ENCODE data around the gene CA4.
"Not testable (repeated sequence)": the region's sequence is repeated elsewhere in the genome, so short reads cannot be mapped to it uniquely, and the experiment has no call there.

Gene CA4

DNA sequence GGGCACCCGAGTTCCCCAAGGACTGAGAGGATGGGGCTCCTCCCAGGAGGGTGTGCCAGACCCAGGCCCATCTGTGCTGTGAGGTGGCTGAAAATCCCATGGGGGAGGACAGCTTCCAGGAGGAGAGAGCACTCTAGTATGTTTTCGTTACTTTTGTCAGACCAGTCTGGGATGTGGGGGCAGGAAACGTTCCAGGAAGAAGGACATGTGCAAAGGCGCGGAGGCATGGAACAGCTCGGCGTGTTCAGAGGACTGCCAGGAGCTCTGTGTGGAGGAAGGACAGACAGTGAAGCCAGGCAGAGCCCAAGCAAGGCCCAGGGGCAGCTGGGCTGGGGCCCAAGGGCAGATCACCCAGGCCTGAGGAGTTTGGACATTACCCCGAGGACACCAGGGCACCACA lies 7.0 kb downstream of the CA4 start:
- DNase-seq, result no peak

DNA sequence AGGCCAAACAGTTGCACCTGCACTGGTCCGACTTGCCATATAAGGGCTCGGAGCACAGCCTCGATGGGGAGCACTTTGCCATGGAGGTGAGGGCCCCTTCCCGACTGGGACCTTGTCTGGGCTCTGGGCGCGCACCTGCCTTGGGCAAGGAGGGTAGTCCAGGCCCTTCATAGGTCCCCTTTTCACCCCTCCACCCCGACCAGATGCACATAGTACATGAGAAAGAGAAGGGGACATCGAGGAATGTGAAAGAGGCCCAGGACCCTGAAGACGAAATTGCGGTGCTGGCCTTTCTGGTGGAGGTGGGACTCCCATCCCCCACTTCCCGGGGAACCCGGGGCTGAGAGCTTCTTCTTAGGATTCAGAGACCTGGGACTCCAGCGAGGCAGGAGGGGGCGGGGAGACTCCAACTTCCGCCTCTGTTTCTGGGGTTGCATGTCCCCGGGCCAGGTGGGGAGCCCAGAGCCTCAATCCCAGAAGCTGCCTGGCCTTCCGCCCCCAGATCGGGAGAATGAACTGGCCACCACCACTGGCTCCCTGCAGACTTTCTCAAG lies 7.8 kb downstream of the CA4 start:
- no peak for DNase-seq

- no peak for DNase-seq
Measured at GRCh38 chr17:60158751-60159478, 9.1 kb downstream of the CA4 start.

DNA sequence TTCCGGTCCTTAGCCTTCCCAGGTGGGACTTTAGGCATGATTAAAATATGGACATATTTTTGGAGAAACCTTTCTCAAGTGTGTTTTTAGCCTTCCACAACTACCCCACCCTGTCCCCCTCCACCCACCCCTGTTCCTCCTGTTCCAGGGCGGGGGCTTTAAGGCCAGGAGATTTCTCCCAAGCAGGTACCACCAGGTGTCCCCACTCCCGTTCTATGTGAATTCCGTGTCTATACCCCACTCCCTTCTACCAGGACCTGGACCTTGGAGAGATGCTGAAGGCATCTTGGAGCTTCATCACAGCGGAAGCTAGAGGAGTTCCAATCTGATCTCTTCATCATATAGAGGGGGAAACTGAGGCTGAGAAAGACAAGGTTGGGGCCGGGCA lies 9.7 kb downstream of the CA4 start:
- DNase-seq, result no peak

GRCh38 chr17:60160829-60161501 lies 11.2 kb downstream of the CA4 start:
- no peak for DNase-seq

DNA sequence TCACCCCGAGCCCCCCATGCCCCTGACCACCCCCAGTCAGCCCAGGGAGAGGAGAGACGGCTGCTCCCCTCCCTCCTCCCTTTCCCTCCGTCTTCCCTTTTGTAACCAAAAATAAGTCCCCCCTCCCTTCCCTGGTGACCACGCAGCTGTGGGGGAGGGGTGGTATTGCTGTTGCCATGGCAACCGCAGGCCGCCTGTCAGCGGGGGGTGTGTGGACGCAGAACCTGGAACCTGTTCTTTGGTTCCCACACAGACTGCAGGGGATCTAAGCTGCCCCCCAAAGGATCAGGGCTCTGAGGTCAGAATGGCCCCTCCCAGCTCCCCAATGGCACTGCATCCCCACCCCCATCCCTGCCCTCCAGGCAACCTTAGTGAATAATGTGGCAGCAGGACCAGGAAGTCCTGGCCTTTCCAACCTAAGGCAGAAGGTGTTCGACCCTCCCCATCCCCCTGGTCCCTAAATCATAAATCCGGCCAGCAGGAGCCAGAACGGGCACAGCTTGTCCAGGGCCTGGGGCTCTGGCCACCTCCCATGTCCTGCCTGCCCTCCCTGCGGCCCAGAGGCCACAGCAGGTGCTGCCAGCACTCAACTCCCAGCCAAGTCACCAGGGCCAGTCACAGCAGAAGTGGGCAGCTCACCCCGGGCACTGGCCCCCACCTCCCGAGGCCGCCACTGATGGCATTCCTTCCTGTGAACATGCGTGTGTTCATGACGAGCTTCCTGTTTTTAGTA lies 12.0 kb downstream of the CA4 start:
- DNase-seq, result no peak

DNA sequence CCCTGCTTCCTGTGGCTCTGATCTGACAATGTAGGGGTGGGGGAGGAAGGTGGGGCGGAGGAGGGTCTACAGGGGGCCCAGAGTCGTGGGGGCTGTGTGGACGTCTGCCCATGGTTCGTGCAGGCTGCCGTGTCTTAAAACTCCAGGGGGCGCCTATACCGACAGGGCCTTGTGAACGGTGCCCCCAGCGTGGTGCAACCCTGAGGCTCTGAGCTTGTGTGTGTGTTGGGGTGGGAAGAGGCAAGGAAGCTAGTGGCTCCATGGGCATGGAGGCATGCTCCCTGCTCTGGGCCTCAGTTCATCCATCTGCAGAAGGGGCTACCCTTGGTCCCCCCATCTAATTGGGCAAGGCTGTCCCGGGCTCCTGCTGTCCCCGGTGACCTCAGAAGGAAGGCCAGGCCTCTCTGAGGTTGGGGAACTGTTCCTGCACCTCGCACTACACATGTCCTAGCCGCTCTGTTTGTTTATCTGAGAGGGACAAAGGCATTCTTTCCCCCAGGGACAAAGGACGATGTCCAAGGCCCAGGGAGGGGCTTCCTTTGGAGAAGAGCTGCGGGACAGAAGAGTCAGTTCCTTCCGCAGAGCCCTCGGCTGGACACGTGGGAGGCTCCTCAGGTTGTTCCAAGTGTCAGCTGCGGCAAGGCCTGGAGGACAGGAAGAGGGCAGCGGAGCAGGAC lies 13.5 kb downstream of the CA4 start:
- no peak for DNase-seq

DNA sequence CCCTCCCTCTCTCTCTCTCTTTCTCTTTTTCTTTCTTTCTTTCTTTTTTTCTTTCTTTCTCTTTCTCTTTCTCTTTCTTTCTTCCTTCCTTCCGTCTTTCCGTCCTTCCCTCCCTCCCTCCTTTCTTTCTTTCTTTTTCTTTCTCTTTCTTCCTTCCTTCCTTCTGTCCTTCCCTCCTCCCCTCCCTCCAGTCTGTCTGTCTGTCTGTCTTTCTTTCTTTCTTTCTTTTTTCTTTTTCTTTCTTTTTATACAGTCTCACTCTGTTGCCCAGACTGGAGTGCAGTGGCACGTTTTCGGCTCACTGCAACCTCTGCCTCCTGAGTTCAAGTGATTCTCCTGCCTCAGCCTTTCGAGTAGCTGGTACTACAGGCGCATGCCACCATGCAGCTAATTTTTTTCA lies 14.4 kb downstream of the CA4 start:
- DNase-seq, result no peak

- no peak for DNase-seq
Measured at GRCh38 chr17:60164697-60165096, 14.9 kb downstream of the CA4 start.

GRCh38 chr17:60165223-60165622 lies 15.4 kb downstream of the CA4 start:
- no peak for DNase-seq

- DNase-seq, result no peak
Measured at GRCh38 chr17:60165971-60166370, 16.2 kb downstream of the CA4 start.

DNA sequence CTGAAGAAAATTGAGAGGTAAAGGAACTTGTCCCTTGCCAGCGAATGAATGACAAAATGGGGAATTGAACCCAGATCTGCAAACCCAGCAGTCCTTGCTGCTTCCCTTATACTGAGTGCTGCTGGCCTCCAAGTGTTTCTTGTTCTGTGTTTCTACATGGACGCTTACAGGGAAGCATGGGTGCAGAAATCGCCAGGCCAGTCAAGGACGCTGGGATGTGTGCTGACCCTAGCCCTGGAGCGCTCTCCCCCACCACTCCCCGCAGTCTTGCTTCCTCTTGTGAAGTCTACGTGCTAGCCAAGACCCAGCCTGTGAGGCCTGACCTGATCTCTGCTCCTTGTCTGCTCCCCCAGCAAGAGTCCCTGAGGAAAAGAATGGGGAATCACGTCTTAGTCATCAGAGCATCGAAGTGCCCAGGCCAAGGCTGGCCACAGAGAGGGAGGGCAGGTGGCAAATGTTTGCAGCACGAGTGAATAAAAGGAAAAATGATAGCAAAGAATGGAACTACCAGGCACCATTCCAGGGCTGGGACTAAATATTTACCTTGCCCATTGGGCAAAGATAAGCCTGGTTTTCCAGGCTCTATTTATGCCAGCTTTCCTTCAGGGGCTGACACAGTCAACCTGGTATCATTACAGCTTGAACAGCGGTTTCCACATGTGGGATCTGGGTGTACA lies 17.4 kb downstream of the CA4 start:
- DNase-seq, result no peak

GRCh38 chr17:60168654-60169053 lies 18.9 kb downstream of the CA4 start:
- no peak for DNase-seq

DNA sequence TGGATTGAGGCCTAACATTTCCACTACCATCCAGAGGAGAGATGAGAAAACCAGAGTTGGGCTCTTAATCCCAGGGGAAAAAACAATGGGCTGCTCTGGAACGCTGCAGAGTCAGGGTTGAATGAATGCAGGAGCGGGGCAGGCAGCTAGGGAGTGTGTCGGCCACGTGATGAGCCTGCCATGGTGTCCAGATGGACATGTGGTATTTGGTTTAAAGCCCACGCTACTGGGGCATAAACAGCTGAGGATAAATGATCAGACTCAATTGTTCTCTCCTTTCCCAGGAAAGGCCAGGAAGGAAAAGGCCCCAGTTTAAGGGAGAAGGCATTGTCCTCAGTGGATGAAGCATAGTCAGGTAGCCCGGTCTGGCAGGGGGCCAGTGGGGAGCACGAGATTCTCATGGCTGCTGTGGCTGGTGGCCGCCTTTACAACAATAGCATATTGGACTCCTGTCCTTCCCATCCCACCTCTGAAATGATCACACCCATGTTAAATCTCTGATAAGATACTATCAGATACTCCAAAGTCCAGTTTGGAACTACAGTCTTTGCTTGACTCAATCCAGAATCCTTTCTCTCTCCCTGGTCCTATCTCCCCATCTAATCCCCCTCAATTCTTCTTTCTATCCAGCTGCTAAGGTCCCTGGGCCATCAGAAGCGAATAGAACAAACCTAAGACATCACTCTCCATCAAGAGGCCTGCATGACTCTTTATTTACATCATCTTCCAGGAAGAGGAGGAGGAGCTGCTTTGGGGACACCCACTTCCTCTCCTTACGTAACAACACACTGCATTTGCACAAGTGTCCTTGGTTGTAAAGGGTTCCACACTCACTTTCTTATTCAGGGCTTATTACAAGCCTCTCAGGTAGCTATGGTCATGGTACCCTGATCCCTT lies 20.4 kb downstream of the CA4 start:
- peak in 1 of 2 experiments; percentile 27 for DNase-seq

DNA sequence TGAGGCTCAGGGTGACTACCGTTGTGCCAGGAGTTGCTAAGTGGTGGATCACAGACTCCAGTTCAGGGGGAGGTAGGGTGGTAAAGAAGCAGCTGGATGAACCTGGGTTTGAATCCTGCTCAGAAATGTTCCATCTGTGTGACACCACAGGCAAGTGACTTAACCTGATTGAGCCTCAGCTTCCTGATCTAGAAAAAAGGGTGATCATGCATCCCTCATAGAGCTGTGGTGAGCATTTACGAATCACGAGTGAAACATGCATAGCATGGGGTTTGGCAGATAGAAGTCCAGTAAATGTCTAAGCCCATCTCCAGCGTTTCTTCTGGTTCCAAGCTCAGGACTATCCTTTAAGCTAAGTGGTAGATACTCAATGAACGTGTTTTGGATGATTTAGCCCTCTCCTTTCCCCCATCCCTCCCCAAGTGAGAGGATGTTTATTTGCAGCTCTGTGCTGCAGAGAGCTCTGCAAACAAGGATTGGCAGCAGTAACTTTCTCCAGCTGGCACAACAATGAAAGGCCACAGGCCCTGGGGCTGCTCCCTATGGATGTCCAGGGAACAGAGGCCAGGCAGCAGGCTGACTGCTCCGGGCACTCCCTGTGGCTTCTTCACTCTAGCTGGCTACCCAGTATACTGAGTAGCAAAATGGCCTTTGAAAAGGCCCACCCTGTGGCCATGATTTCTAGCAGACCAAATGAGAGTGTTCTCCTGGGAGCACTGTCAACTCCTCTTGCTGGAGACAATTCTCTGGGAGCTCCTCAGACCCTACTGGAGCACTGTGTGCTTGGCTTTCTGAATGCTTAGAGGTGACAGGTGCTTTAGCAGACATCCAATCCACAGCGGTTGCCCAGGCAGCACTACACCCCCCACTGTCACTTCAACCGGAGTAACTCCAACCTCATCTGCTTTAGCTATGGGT lies 21.3 kb downstream of the CA4 start:
- DNase-seq, result no peak

- DNase-seq, result no peak
Measured at GRCh38 chr17:60171753-60172079, 21.9 kb downstream of the CA4 start.

DNA sequence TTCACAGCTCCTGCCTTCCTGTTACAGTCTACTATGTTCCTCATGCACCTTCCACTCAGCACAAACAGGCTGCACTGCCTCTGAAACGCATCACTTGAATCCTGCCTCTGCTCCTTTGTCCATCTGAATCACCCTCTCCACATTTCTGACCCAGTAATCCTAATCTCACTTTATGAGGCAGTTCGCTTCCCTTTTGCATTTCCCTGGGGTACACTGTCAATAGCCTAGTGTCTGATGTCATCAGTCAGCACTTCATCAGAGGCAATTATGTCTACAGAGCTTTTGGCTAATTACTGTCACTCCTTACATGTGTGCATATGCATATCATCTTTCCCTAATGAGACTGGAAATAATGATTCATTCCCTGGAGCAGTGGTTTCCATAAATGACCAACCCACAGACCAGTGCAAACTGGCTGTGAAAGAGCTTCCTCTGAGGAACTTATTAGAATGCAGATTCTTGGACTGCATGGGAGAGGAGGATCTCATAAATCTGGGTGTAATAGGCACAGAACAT lies 23.6 kb downstream of the CA4 start:
- no peak for DNase-seq

DNA sequence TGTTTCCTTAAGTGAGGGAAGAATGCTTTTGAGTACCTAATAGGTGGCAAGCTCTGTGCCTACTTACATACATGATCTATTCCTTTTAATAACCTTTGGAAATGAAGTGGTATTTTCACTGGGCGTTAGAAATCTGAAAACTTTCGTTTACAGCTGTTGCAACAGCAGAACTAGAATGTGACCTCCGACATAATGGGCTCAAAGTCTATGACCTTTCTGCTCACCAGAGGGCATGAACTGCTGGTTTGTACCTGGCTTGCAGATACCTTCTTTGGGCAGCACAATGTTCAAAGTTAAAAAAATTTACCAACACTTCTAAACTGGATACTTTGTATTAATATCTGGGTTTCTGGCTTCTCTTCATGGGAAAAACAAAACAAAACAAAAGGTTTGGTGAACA lies 24.3 kb downstream of the CA4 start:
- no peak for DNase-seq

GRCh38 chr17:60174767-60175166 lies 25.0 kb downstream of the CA4 start:
- peak in 1 of 2 experiments; percentile 17 for DNase-seq

DNA sequence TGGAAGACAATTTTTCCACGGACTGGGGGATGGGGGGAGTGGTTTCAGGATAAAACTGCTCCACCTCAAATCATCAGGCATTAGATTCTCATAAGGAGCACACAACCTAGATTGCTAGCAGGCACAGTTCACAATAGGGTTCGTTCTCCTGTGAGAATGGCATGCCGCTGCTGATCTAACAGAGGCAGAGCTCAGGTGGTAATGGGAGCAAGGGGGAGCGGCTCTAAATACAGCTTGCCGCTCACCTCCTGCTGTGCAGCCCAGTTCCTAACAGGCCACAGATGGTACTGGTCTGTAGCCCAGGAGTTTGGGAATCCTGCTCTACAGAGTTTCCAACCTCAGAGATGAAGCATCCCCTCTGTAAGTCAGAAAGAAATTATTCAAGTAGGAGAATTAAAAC lies 27.0 kb downstream of the CA4 start:
- DNase-seq, result not testable (repeated sequence)
